Activated T-helper 1 cell treated with Interleukin-2 at 50 U/mL for 16 hours (primary cell): ENCODE data around the gene MIF4GD.
"Not testable (repeated sequence)": the region's sequence is repeated elsewhere in the genome, so short reads cannot be mapped to it uniquely, and the experiment has no call there.

Source experiments
- DNase-seq: peaks from one replicate; pipeline ENCODE4 v3.0.0-alpha.2; 2020; ENCODE audit warnings: low read depth

Gene MIF4GD

DNA sequence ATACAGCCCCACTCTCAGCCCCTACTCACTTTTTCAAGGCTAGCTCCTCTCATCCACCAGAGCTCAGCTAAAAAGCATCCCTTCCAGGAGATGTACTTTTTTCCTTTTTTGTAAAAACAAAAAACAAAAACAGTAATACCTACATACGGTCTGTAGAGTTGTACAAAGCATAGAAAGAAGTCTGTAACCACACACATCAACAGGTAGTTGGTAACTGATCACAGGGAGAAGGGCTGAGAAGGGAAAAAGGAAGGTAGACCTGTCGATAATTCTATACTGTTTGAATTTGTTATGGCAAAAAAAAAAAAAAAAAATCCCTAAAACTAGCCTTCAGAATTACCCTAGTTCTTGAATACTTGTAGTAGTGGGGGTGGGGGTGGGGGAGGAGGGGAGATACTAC, 17.3 kb upstream of the MIF4GD start:
- DNase-seq: no peak

- DNase-seq: no peak
These were observed 16.2 kb upstream of the MIF4GD start for GRCh38 chr17:75287221-75287620.

GRCh38 chr17:75285123-75285522, 14.1 kb upstream of the MIF4GD start:
- no peak for DNase-seq

DNA sequence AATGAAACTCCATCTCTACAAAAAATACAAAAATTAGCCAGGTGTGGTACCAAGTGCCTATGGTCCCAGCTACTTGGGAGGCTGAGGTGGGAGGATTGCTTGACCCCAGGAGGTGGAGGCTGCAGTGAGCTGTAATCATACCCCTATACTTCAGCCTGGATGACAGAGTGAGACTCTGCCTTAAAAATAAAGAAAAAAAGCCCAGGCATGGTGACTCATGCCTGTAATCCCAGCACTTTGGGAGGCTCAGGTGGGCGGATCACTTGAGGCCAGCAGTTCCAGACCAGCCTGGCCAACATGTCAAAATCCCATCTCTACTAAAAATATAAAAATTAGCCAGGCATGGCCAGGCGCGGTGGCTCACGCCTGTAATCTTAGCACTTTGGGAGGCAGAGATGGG, 9.2 kb upstream of the MIF4GD start:
- DNase-seq: not testable (repeated sequence)

DNA sequence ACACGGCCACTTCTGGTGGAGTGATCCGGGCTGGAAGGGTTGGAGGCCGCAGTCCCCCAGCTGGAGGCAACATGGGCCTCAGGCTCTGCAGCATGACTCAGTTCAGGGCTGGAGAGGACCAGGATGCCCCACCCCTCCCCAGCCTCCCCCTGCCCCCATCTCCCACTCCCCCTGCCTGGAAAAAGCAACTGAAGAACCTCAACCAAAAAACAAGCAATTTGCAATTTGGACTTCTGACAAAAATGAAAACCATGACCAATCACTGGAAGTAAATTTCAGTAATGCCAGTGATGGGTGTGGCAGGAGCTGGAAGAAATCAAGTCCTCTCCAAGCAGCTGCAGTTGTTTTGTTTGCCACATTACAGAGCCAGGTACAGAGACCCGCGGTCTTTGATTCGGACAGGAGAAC, 6.6 kb upstream of the MIF4GD start:
- DNase-seq: no peak

GRCh38 chr17:75273977-75274708, 3.1 kb upstream of the MIF4GD start:
- DNase-seq: no peak

DNA sequence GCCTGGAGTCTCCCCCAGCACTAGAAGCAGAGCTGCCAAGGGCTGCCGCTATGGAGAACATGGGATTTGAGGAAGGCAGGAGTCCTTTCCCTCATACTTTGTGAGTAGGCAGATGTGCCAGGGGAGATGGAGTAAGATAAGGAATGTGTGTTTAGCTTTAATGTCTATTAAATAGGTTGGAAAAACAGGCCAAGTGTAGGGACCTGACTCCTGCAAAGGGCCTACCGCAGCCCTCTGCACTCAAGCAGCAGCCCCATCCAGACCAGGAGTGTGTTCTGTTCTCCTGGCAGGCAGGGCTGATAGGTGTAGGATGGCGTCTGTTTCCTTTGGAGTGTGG, 1.8 kb upstream of the MIF4GD start:
- no peak for DNase-seq

- DNase-seq: no peak
These were observed 1.2 kb upstream of the MIF4GD start for GRCh38 chr17:75271955-75272847.

DNA sequence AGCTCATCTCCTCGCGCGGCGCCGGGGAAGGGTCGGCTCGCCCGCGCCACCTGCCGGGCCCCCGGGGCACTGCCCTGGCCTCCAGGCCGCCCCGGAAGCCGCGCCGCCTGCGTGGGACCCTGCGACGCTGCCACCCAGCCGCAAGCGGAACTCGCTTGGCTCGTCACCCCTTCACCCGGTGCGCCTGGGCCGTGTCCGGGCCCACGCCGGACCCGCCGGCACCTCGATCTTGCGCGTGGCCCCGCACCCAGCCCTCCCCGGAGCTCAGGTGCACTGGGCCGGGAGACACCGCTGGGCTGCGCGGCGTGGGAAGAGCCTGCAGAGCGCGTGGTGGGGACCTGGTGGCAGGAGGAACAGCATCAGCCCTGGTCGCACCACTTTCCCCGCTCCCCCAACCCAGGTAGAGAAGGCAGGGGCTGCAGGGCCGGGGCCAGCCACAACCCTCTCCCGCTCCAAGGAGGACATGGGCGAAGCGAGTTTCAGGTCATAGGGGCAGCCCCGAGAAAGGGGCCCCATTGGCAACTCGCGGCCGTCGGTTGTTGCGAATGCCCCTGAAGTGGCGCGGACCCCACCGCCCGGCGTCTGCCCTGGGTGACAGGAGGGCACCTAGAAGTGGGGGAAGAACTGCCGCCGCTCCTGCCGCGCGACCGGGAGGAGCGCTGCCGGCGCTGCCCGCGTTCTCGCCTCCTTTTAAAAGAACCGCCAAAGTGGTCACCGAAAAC, 363 bp upstream of the MIF4GD start:
- peak; percentile 87 for DNase-seq

DNA sequence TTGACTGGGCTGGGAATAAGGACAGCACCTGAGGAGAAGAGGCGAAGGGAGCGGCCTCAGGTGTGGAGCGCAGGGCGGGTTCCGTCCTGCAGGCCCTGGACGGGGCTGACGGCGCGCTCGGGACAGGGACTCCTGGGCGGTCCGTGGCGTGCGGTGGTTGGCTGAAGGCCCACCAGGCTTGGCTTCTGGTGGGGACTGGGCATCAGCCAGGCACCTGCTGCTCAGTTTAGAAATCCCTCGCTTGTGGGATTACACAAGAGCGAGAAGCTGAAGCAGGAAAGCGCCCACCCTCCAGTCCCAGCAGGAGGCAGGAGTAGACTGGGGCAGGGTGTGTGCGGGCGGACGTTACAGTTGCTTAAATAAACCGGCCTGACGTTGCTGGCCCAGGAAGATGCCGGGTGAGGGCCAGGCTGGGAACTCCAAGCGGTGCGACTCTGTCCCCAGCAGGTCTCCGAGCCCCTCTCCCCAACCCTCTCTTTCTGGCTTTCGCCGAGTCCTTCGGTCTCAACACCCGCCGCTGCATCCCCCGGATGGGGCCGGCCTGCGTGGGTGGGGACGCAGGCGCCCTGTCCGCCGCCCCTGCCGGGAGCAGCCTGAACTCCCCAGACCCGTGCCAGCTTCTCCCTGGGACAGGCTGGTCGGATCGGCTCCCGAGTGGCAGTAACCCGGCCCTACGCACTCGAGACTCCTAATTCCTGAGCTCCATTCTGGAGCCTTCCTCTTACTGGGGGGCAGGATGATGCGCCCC, 639 bp downstream of the MIF4GD start:
- no peak for DNase-seq

GRCh38 chr17:75269844-75270217, 1.2 kb downstream of the MIF4GD start:
- no peak for DNase-seq

- no peak for DNase-seq
These were observed 3.4 kb downstream of the MIF4GD start for GRCh38 chr17:75267411-75268232.

DNA sequence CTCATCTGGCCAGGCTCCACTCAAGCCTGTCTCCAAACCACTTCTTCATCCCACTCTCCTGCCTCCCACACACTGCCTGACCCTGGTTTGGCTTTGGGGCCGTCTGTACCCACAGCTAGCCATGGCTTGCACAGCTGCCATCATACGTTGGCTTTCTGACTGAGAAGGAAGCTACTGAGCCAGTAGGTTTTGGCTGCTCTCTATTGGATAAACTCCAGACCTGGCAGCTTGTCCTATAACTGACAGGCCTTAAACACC, 3.9 kb downstream of the MIF4GD start:
- no peak for DNase-seq

- no peak for DNase-seq
These were observed 4.5 kb downstream of the MIF4GD start for GRCh38 chr17:75266316-75267152.

- DNase-seq: no peak
These were observed 5.3 kb downstream of the MIF4GD start for GRCh38 chr17:75265614-75266315.

- DNase-seq: no peak
These were observed 8.0 kb downstream of the MIF4GD start for GRCh38 chr17:75263055-75263454.

GRCh38 chr17:75262112-75262606, 8.9 kb downstream of the MIF4GD start:
- DNase-seq: no peak

DNA sequence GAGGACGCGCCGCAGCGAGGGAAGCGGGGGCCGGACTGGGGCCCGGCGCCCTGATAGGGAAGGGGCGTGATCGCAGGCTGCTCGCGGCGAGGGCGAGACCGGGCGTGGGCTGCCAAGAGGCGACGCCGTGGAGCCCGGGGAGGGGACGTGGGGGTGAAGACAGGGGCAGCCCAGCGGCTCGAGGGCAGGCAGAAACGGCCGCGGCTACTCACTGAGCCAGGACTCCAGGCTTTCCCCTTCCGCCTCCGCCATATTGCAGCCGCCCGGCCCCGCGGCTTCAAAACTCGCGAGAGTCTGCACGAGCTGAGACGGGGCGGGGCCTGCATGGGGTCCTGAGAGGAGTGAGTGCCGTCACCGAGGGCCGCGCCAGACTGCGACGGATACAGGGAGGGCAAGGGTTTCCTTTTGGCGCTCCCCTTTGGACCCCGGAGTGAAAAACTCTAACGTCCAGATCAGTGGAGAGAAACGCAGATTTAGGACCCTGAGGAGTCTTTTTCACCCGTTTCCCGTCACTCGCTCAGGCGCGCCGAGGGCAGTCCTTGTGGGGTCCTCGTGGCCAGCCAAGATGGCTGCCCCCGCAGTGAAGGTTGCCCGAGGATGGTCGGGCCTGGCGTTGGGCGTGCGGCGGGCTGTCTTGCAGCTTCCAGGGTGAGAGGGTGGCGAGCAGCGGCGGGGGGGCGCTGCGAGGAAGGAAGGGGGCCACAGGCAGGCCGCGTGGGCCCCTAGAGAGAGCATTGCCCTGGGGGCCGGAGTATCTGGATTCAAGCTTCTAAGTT, 9.5 kb downstream of the MIF4GD start, which contains the start of the genes GGA3 and MRPS7:
Gene GGA3 (minus strand): TSS at position 271 of the 776 bp plus-strand sequence. CDS start 19 bp downstream, at position 252.
Gene MRPS7 (plus strand): TSS at position 544 of the 776 bp plus-strand sequence. CDS start 22 bp downstream, at position 566.
- peak; percentile 92 for DNase-seq
